GM12872 (cell line): ENCODE data around the gene COLEC11.

Source experiments
- CTCF ChIP-seq: IDR thresholded peaks from 3 replicates; pipeline ENCODE4 v1.5.1; 2011; ENCODE audit warnings: low read depth, mild to moderate bottlenecking, low read length, moderate library complexity; ENCODE audit not compliant: insufficient read depth

Gene COLEC11

GRCh38 chr2:3587432-3587831 is 7.5 kb upstream of the COLEC11 start:
- TF ChIP-seq CTCF, result no peak

- TF ChIP-seq CTCF, result no peak
Observed at GRCh38 chr2:3588084-3588483, 6.8 kb upstream of the COLEC11 start.

- TF ChIP-seq CTCF, result no peak
Observed at GRCh38 chr2:3589086-3589485, 5.8 kb upstream of the COLEC11 start.

GRCh38 chr2:3595404-3595803 is 492 bp downstream of the COLEC11 start:
- no peak for TF ChIP-seq CTCF

- TF ChIP-seq CTCF, result no peak
Observed at GRCh38 chr2:3595985-3596384, 1.1 kb downstream of the COLEC11 start.

- TF ChIP-seq CTCF, result no peak
Observed at GRCh38 chr2:3596901-3597417, 2.0 kb downstream of the COLEC11 start.

- no peak for TF ChIP-seq CTCF
Observed at GRCh38 chr2:3597567-3597966, 2.7 kb downstream of the COLEC11 start.
